DMS79 treated with DMSO at 0.1 percent for 48 hours (cell line): ENCODE data around the gene TGFBR3.

Experiments
- DNase-seq: peaks from one replicate; lab custom pipeline; 2025; lab: John Stamatoyannopoulos, UW

Gene TGFBR3

GRCh38 chr1:91710261-91710660 is 175.7 kb downstream of the TGFBR3 start:
- DNase-seq: no peak

- DNase-seq: no peak
Observed at GRCh38 chr1:91708691-91709090, 177.3 kb downstream of the TGFBR3 start.

GRCh38 chr1:91707890-91708218 is 178.1 kb downstream of the TGFBR3 start:
- no peak for DNase-seq

GRCh38 chr1:91707114-91707889 is 178.6 kb downstream of the TGFBR3 start:
- DNase-seq: no peak

DNA sequence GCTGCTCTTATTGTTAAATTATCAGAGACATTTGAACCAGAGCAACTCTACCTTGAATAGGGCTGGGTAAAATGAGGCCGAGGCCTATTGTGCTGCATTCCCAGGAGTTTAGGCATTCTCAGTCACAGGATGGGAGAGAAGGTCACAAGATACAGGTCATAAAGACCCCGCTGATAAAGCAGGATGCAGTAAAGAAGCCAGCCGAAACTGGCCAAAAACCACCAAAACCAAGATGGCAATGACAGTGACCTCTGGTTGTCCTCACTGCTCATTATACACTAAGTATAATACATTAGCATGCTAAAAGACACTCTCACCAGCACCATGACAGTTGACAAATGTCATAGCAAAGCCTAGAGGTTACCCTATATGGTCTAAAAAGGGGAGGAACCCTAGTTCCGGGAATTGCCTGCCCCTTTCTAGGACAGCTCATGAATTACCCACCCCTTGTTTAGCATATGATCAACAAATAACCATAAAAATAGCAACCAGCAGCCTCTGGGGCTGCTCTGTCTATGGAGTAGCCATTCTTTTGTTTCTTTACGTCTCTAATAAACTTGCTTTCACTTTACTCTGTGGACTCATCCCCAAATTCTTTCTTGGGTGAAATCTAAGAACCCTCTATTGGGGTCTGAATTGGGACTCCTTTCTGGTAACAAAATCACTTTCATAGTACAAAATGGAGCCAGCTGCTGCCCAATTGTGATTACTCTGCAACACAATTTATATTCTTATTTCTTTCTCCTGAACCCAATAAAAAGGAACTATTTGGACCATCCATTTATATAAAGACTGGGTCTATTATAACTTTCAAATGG is 179.6 kb downstream of the TGFBR3 start:
- DNase-seq: no peak

GRCh38 chr1:91704746-91705145 is 181.2 kb downstream of the TGFBR3 start:
- DNase-seq: no peak

DNA sequence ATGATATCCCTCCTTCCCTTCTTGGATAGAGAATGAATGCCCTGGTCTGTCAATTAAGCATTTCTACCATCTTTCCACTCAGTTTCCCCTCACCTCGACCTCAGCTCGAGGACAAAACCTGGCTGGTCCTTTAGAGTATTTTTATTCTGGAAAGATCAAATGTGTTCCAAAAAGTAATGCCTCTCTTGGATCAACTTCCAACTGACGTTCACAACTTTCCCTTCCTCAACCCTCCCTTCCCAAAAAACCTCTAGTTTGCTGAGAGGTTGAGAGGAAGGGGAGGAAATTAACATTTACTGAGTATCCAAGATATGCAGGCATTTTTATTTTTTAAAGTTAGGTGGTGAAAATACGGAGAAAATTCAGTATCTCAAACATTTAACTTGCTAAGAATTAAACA is 182.9 kb downstream of the TGFBR3 start:
- DNase-seq: no peak

DNA sequence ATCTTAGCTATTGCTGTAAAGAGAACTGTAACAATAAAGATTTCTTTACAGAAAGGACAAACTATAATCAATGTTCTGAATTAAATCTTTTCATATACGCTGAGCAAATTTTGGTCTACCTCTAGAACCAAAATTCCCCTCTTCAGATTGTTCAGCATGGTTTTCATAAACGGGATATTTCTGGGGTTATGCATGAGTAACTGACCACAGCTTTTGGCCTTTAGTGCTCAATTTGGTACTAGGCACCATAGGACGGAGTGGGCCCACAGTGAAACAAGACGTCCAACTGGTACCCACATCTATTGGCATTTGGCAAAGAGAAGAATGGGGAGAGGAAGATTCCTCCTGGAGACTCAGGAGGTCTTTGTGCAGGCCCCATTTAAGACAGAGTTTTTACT is 184.5 kb downstream of the TGFBR3 start:
- no peak for DNase-seq

DNA sequence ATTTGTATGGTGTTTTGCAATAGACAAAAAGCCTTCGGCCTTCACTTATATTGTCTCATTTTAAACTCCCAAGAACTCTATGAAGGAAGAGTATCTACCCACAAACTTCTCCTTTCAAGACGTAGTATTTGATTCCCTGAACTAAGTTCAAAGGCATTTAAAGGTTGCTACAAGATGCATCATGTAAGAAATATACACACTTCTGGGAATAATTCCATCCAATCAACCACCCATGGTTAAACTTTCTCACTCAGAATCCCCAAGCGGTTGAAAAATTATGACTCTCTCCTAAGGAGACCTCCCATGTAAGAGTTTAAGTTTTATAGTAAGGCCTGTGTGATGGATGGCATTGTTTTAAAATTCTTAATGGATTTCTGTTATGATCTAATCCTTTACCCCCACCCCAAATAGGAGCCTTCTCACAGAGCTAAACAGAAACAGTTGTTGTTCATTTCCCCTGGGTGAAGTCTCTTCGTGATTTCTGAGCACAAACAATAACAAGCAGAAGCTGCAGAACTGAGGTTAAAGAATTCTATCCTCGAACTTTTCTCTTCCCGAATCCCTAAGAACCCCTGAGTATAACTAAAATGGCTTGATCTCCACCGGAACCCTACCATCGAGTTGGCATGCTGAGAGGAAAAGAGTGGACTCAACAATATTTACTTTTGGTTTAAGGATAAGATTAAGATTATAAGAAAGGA is 185.0 kb downstream of the TGFBR3 start:
- DNase-seq: no peak

DNA sequence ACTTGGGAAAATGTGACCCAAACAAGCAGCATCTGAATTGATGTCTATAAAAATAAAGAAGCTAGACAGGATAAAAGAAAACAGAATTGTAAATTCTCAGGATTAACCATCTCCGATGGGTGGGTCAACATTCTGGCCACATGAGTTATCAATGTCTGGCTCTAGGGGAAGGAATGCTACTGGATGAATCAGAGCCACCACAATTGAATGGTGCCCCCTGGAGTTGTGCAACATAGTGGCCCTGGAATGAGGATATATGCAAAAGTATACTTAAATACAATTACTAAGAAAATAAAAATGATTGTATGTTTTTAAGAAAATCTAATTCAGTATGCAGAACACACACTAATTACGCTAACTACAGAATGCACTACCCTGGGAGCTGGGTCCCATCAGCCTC is 185.6 kb downstream of the TGFBR3 start:
- DNase-seq: no peak

DNA sequence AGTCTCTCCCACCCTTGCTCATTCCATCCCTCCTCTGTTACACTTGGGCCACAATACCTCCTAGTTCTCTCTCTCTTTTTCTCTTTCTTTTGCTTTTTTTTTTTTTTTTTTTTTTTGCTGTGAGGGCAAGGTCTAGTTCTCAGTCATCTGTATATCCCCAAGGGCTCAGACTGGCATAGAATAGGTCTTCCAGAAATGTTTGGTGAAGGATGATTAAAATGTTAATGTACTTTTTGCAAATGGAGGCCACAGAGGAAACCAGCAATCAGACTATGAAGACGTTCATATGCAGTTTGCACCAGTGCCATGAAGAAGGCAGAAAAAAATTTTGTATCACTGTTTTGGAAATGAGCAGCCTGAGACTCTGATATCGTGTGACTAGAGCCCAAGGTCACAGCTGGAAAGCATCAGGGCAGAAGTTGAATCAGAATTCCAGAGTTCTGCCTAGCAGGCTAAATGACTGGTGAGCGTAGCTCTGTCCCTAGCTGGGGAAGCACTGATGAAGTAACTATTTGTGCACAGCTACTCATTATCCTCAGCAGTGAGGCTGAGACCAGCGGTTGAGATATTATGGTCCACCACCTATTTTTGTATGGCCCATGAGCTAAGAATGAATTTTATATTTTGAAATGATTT is 186.5 kb downstream of the TGFBR3 start:
- DNase-seq: no peak

DNA sequence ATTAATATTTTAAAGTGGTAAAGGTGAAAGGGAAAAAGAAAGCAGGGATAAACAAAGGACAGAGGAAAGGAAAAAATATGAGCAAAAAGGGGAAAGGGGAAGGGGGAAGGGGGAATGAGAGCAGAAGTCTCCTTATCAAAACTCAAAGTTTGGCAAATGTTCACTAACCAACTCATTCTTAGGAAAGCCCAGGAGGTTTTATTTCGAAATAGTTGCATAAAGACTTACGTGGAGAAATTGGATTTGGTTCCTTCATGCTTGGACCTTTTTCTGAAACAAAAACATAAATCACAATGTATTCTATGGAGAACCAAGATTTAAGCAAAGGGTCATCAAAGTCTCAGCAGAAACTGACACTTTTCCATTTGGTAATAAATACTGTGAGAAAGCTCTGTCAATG is 188.1 kb downstream of the TGFBR3 start:
- no peak for DNase-seq

- DNase-seq: no peak
Observed at GRCh38 chr1:91697416-91697815, 188.5 kb downstream of the TGFBR3 start.

DNA sequence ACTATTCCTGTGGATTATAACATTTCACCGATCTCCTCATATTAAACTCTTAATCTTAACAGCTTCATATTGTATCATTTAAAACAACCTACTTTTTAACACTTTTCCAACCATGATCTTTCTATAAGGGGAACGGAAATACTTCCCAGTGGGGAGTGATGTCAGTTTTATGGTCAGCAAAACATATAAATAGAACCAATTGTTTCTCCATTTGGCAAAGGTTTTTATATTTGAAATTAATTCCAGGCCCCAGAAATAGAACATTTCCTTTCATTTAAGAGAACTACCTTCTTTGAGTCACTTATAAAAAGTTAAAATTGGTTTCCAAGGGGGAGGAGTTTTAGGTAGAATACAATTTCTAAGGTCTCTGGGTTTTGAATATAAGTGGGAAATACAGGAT is 189.6 kb downstream of the TGFBR3 start:
- DNase-seq: no peak

DNA sequence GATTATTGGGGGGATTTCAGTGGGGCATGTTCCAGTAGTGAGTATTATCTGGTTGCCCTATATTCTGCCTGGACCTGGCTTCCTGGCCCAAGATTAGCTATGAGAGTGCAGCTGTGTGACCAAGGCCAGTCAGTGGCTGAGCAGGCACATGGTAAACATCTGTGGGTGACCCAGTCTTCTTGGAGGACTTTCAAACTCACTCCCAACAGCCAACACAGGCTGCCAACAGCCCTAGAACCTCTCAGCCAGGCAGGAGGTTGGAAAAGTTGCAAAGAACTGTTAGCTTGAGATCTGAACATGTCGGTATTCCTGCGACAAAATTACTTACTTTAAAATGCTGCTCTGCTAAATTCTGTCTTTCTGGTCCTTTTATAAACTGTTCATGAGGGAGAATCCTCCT is 192.4 kb downstream of the TGFBR3 start:
- no peak for DNase-seq

GRCh38 chr1:91691525-91691924 is 194.4 kb downstream of the TGFBR3 start:
- DNase-seq: no peak

DNA sequence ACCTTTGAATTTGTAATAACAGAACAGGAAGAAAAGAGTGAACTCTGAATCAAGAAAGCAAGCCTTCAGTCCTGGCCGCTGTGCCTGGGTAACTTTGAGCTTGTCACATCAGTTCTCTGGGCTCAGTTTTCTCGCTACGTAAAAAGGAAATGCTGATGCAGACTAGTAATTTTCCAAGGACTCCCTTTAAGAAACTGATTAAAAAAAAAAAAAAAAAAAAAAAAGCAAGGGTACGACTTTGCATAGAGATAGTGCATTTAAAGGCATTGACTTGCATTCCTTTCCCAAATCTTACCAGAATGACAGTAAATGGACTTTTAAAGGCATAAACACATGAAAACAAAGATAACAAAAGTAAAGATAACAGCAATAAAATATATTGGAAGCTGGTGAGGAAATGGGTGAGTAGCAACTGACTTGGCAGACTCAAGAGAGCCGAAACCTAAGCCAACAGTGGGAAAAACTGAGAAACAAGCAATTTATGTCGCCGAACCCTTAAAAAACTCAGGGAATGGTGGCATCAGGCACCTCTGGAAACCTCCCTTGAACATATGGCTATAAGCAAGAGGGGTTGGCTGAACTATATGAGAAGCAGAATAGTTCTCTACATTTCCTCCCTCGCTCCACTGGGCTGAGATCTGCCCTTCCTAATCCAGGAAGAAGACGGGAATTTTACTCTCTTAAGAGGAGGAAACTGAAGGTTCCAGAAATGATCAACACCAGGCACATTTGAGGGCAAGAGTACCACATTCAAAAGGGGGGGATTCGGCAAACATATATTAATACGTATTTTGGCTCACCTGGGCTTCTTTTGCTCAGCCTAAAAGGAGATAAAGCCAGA is 196.1 kb downstream of the TGFBR3 start:
- DNase-seq: no peak

- no peak for DNase-seq
Observed at GRCh38 chr1:91687452-91687851, 198.5 kb downstream of the TGFBR3 start.

DNA sequence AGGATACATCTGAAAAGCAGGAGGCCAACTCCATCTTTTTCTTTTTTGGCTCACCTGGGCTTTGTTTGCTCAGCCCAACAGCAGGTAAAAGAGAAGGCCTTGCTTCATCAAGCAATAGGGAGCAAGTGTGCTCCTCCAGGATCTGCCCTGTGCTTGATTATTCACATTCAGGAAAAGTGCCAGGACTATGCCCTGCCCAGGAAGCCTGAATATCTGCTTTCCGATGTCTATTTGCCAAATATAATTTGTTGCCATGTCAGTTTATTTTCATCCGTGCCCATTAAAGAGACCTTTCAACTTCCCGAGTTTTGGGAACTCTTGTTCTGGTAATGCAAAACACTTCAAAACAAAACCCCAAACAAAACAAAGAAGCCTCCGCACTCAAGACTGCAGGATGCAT is 200.0 kb downstream of the TGFBR3 start:
- DNase-seq: peak; percentile 18

DNA sequence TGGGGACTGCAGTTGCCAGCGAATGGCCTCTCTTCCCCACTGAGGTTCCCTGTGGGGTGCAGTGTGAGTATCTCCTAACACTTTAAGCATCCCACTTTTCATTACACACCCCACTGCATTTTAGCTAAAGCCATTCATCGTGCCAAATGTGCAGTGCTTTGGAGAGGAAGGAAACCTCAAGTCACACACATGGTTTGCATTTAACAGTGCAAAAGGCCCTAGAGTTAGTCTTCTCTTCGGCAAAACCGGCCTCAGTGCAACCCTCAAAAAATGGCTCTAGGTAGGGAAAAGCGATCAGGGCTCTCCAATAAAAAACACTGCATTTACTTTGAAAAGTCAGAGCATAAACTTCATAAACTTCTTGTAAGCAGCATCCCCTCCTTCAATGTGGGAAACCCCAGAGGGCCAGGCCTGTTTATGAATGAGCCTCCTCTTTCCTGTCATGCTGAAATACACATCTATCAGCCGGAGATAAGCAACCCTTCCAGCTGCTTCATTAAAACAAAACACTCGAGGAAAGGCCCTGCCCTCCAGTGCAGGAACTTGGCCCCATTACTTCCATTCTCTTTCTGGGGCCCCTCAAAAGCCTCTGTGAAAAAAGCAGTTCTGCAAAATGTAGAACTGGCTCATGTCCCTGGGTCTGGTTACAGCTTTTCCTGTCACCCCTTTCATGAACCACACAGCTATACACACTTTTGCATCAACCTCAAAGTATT is 201.3 kb downstream of the TGFBR3 start:
- peak; percentile 43 for DNase-seq

GRCh38 chr1:91683598-91683951 is 202.4 kb downstream of the TGFBR3 start:
- DNase-seq: no peak
